ENCODE measurements around the gene DCP2.
A peak's percentile ranks its signal among the peaks of the same experiment; 100 is the strongest.

Gene DCP2

DNA sequence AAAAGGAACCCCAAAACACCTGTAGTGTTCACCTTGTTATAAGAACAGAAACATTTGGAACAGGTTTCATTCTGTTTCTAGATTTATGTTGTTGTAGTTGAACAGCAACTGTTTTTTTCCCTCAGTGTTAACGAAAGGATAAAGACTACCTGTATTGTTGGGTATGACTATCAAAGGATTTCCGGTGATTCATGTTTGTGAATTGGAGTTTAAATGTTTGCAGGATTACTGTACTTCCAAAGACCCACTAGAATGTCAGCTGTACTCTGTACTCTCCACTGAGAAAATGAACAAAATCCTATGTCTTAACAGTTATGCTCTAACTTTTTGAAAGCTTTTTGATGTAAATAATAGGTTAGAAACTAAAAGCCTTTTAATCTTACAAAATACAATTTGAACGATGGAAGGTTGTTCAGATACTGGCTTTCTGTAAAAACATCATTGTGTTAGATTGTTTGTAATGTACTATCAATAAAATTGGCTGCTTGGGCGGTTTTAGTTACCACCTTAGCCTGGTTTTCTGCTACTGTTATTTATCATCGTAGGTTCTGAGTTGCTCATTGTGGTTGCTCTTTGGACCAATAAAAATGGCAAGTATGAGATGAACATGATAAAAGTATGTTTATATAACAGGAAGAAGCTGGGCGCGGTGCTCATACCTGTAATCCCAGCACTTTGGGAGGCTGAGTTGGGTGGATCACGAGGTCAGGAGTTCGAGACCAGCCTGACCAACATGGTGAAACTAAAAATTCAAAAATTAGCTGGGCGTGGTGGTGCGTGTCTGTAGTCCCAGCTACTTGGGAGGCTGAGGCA, 44.1 kb downstream of the DCP2 start:
- no peak for DNase-seq (ENCODE audit: low read depth)

GRCh38 chr5:113022661-113023060, 46.1 kb downstream of the DCP2 start:
- no peak for DNase-seq (ENCODE audit: low read depth)

- DNase-seq (ENCODE audit: low read depth): no peak
These were observed 47.6 kb downstream of the DCP2 start for GRCh38 chr5:113024076-113024697.

DNA sequence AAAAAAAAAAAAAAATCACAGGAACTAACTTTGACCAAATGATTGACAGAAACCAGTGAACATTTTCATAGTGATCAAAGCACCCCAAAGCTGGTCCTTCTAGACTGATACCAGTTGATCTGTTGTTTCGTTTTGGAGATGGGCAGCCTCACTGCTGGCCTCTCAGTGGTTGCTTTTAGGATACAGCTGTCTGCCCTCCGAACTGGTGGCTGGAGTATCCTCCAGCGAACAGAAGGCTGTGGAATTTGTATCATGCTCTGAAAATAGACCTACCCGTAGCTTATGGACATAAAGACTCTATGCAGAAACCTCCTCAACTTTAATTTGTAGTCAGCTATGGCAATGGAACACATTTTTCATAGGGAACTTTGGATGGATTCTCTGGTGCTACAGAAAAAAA, 49.0 kb downstream of the DCP2 start:
- DNase-seq (ENCODE audit: low read depth): no peak

DNA sequence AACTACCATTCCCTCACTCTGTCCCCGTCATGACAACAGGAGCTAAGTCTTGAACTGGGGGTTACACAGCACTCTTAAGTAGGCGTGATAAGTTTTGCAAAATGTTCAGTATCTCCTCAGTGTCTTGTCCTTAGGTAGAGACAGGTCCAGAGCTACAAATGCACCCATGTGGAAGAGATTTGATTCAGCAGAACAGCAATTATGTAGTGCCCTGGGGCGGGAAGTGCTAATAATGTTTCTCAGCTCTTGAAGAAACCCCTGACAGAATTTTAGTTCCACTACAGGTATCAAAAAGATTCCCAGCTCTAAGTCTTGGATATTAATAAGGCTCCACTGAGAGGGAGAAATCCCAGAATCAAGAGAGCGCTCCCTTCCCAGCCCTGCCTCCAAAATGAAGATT, 49.6 kb downstream of the DCP2 start:
- no peak for DNase-seq (ENCODE audit: low read depth)

DNA sequence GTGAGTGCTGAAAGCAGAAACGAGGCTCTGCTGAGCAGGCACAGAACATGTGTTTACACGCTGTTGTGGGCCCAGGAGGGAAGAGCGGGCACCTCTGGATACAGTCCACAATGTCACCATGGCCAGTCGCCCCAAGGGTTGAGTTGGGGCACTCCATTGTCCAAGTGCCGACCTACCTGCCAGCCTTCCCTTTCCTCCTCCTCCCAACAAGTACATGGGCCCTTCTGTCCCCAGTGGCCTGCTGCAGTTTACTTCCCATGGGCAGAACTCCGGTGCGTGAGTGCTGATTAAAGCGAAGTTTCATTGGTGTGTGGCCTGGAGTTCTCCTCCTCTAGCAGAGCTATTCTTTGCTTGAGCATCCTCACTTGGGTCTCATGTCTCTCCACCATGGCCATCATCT, 50.4 kb downstream of the DCP2 start:
- DNase-seq (ENCODE audit: low read depth): no peak

DNA sequence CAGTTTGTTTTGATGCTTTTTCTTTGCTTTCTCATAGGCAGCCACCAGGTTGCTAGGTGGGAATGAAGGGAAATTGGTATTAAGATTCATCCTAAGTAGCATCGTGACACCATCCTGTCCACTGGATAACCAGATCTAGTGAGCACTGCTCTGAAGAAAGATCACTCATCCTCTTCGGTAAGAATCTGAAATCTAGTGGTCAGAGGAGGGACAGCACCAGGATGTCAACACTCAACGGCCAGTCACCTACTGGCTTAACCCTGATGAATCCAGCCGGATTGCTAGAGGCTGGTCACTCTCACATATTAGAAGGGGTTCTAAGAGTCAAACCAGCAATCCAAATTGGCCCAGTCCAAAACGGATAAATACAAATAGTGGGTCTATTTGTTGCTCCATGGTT, 50.8 kb downstream of the DCP2 start:
- DNase-seq (ENCODE audit: low read depth): no peak

GRCh38 chr5:113029614-113030013, 53.0 kb downstream of the DCP2 start:
- peak; percentile 71 for DNase-seq (ENCODE audit: low read depth)

DNA sequence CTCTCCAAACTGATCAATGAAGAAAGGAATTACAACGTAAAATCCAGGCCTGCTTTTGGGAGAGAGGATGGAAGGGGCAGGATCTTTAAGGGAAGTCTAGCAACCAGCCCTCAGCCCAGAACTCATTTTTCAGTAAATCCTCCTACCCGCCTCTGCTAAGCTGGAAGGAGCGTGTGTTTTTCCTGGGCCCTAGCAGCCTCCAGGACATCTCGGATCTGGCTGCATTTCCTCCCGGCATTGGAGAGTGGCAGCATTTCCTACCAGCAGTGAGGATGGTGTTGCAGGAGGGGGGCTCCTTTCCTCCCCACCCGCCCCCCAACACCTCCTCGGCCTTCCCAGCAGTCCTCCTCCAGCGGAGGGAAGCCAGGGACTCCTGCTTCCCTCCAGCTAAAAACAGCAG, 54.5 kb downstream of the DCP2 start:
- no peak for DNase-seq (ENCODE audit: low read depth)

- no peak for DNase-seq (ENCODE audit: low read depth)
These were observed 55.0 kb downstream of the DCP2 start for GRCh38 chr5:113031557-113031956.

DNA sequence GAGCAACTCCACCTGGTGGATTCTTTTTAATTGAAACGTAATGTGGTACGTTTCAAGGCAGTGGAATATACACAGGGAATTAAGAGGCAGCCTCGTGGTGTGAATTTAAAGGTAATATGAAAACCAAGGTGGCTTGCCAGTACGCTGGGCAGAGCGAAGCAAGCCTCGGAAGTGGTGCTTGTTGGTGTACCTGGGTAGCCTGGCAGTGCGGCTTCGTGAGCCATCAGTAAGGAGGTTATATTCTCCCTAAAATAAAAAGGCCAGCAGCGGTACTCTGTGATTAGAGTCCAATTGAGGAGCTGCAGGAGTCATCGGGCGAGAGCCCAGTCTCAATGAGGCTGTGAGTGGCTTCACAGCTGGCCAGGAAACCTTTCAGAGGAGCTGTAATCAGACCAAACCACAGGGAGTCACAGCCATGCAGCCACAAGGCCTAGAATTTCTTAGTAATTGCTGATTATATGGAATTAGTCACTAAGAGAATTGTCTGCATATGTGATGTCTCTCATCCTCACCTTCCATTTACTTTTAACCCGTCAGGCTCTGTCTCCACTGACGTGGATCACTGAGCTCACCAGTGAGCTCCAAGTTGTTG, 57.7 kb downstream of the DCP2 start:
- DNase-seq (ENCODE audit: low read depth): peak; percentile 62

DNA sequence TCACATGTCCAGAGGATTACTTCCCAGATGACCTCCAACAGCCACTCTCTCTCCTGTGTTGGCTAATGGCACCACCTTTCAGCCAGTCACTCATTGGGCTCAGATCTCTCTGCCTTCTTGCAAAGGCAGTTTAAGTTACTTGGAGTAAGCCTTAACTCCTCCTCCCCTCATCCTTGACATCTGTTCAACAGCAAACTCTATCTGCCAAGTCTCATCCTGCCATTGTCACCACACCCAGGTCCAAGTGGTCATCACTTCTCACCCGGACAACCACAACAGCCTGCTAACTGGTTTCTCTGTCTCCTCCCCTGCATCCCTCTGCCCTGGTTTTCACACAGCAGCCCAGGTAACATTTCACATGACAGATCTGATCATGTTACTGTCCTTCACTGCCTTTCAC, 58.5 kb downstream of the DCP2 start:
- no peak for DNase-seq (ENCODE audit: low read depth)

- DNase-seq (ENCODE audit: low read depth): no peak
These were observed 59.7 kb downstream of the DCP2 start for GRCh38 chr5:113036321-113036720.

DNA sequence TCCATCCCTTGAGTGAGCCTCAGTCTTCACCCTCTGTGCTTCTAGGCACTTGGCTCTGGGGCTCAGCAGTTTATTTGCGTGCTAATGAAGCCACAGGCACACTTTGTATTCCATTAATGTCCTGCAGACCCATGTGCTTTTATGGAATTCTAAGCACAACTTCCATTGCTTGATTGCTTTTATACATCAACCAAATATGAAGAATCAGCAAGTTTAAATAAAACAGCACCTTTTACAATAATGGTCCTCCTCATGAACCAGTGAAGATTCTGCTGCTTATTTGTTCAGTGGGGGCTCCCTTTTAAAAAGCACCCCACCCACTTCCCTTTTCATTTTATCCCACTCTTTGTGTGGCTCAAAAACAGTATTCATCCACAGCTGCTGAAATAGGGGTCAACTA, 60.2 kb downstream of the DCP2 start:
- no peak for DNase-seq (ENCODE audit: low read depth)

DNA sequence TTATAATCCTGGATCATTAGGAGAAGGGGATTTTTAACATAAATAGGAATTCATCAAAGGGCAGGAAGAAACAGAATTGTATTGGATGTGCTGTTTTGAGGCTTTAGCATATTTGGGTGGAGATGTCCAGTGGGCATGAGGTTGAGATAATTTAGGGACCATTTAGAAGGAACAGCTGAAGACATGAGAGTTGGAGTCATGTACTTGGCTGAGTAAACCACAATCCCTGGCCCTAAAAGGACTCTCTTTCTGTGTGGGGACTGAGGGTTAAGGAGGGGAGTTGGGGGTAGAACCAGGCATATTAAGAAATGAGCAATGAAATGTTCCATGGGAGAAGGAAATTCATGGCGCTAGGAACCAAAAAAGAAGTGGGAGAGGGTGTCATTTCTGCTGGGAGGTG, 61.5 kb downstream of the DCP2 start:
- no peak for DNase-seq (ENCODE audit: low read depth)

- peak; percentile 14 for DNase-seq (ENCODE audit: low read depth)
These were observed 62.1 kb downstream of the DCP2 start for GRCh38 chr5:113038714-113039113.

DNA sequence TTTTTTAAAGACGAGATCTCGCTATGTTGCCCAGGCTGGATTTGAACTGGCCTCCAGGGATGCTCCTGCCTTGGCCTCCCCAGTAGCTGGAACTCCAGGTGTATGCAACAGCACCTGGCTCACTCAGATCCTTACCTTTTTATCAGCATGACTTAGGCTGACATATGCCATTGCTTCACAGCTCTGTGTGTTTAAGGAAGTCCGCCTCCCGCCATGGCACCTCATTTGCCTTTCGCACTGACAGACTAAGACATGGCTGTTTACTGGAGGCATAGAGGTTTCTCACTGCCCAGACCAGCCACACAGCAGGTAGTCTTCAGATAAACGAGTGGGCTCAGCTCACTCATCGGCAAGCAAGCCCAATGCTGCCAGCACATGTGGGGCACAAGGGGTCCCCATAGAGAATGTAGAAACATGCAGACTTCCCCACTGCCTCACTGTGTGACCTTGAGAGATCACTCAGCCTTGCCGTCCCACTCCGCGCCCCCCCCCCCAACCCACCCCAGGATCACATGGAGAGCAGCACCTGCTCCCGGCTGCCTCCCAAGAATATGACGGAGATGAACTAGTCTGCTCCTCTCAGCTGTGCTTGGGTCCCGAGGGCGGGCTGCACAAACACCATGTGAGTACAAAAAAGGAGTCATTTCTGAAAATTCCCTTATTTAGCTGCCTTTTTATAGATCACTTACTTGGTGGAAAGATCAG, 62.8 kb downstream of the DCP2 start:
- DNase-seq (ENCODE audit: low read depth): no peak

GRCh38 chr5:113039934-113040285, 63.3 kb downstream of the DCP2 start:
- DNase-seq (ENCODE audit: low read depth): no peak

DNA sequence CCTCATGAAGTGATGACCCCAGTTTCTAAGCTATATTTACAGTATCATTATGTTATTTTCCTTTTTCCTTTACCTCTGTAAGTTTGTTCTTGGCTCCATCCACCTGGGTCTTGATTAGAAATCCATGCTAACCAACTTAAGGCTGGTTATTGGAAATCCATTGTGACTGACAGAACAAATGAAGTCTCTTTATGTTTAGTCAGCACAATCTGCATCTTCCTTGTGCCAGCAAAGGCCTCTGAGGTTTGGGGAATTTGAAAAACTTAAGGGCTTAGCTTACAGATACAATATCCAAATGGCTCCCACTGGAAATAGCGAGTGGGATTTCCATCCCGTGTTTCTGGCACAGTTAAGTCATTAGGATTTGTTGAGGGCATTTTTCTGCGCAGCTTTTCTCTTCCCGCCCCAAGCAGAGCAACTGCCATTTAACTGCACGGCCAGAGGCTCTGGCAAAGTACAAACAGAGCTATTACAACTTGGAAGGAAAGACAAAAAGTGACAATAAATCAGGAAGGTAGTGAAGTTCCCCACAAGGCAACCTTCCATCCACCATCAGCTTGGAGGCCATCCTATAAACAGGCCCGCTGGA, 64.2 kb downstream of the DCP2 start:
- no peak for DNase-seq (ENCODE audit: low read depth)

GRCh38 chr5:113042491-113043243, 66.1 kb downstream of the DCP2 start:
- DNase-seq (ENCODE audit: low read depth): no peak

- peak; percentile 45 for DNase-seq (ENCODE audit: low read depth)
These were observed 66.9 kb downstream of the DCP2 start for GRCh38 chr5:113043491-113043931.
